Measurements from ENCODE around the gene AMH. TPM values are rescaled to one million over a fixed set of nuclear protein-coding genes. Genes with fewer than 3 reads are reported as not detected.

Gene AMH
- polyA plus RNA-seq, 1 experiment = 0.66 TPM

DNA sequence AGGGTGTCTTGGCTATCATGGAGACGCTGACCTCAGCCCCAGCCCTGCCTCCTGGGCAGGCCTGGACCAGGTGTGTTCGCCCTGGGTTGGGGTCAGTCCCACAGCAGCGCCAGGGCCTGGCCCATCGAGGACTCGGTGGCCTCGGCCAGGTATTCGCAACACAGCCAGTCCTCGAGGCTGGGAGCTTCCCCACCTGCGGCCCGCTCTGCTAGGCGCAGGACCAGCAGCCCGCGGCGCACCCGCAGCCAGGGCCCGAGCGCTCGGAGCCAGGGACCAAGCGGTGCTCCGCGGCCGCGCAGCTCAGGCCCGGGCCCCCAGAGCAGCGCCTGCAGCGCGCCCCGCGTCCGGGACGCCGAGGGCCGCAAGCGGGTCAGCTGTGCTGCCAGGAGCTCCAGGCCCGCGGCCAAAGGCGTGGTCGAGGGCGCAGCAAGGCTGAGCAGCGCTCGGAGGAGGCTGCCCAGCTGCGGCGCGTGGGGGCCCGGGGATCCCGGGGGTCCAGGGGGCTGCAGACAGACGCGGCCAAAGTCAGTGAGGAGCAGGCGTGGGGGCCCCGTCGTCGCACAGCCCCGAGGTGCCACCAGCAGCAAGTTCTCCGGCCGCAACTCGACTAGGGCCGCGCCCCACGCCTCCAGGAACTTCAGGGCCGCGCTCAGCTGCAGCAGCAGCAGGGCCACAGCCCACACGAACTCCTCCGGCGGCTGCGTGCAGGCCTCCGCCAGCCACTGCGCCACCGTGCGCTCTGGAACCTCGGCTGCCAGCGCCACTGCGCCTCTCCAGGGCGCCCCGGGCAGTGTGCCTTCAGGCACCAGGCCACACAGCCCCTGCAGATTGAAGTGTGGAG, 26.7 kb downstream of the AMH start:
- ChIA-PET CTCF (interaction anchor here (0.5 to 5.9 kb wide), 11 partner anchors 12 to 361 kb away, joined by 3 to 34 read pairs (median 5); partner anchors contain the start of gene PLEKHJ1), POLR2A (no interaction called here)
- Histone ChIP-seq H3K36me3 (ENCODE audit: control insufficient read depth, insufficient read depth, low read length) (peaks cover 22% of the 10 kb centered on the region), H3K4me3 (ENCODE audit: low read depth, low read length) (no peak overlapping the region), H3K27me3 (ENCODE audit: control insufficient read depth, insufficient read depth, low read length) (no peaks in the 10 kb centered on the region)
- no peak for DNase-seq (ENCODE audit: low read depth)
- TF ChIP-seq, protein P1, sequence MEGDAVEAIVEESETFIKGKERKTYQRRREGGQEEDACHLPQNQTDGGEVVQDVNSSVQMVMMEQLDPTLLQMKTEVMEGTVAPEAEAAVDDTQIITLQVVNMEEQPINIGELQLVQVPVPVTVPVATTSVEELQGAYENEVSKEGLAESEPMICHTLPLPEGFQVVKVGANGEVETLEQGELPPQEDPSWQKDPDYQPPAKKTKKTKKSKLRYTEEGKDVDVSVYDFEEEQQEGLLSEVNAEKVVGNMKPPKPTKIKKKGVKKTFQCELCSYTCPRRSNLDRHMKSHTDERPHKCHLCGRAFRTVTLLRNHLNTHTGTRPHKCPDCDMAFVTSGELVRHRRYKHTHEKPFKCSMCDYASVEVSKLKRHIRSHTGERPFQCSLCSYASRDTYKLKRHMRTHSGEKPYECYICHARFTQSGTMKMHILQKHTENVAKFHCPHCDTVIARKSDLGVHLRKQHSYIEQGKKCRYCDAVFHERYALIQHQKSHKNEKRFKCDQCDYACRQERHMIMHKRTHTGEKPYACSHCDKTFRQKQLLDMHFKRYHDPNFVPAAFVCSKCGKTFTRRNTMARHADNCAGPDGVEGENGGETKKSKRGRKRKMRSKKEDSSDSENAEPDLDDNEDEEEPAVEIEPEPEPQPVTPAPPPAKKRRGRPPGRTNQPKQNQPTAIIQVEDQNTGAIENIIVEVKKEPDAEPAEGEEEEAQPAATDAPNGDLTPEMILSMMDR (IDR thresholded peaks at IDR 0.05; ENCODE audit: insufficient read depth, low read depth, low read length) = no peak

- TF ChIP-seq, protein P1 (IDR thresholded peaks at IDR 0.05; ENCODE audit: insufficient read depth, low read depth, low read length) = no peak
- DNase-seq (ENCODE audit: low read depth) = no peak
- CTCF ChIA-PET = interaction anchor here (1.3 to 5.9 kb wide), 4 partner anchors 11 to 115 kb away, joined by 3 to 34 read pairs (median 14); no protein-coding TSS in a partner anchor
- H3K27me3 ChIP-seq (ENCODE audit: control insufficient read depth, insufficient read depth, low read length) = no peaks in the 10 kb centered on the region
- POLR2A ChIA-PET = interaction anchor here (0.8 kb wide), 1 partner anchor 18 kb away, joined by 3 read pairs; no protein-coding TSS in a partner anchor
- H3K4me3 ChIP-seq (ENCODE audit: low read depth, low read length) = no peak overlapping the region
- peaks cover 20% of the 10 kb centered on the region for H3K36me3 ChIP-seq (ENCODE audit: control insufficient read depth, insufficient read depth, low read length)
Measured at GRCh38 chr19:2276429-2276986, 27.4 kb downstream of the AMH start.

GRCh38 chr19:2277138-2277537, 28.0 kb downstream of the AMH start:
- Histone ChIP-seq H3K4me3 (ENCODE audit: low read depth, low read length) (no peak overlapping the region), H3K27me3 (ENCODE audit: control insufficient read depth, insufficient read depth, low read length) (no peaks in the 10 kb centered on the region), H3K36me3 (ENCODE audit: control insufficient read depth, insufficient read depth, low read length) (peaks cover 17% of the 10 kb centered on the region)
- TF ChIP-seq, protein P1 (IDR thresholded peaks at IDR 0.05; ENCODE audit: insufficient read depth, low read depth, low read length) = no peak
- POLR2A ChIA-PET = interaction anchor here (0.8 to 0.9 kb wide), 2 partner anchors 9 to 17 kb away, joined by 3 to 4 read pairs; no protein-coding TSS in a partner anchor
- DNase-seq (ENCODE audit: low read depth) = no peak
- CTCF ChIA-PET = interaction anchor here (1.3 to 5.9 kb wide), 3 partner anchors 10 to 114 kb away, joined by 3 to 34 read pairs (median 14); no protein-coding TSS in a partner anchor

GRCh38 chr19:2278459-2279158, 29.5 kb downstream of the AMH start:
- Histone ChIP-seq H3K36me3 (ENCODE audit: control insufficient read depth, insufficient read depth, low read length) (peaks cover 10% of the 10 kb centered on the region), H3K27me3 (ENCODE audit: control insufficient read depth, insufficient read depth, low read length) (no peaks in the 10 kb centered on the region), H3K4me3 (ENCODE audit: low read depth, low read length) (no peak overlapping the region)
- TF ChIP-seq, protein P1 (IDR thresholded peaks at IDR 0.05; ENCODE audit: insufficient read depth, low read depth, low read length) = no peak
- CTCF ChIA-PET = no interaction called here
- no peak for DNase-seq (ENCODE audit: low read depth)
- POLR2A ChIA-PET = no interaction called here

Data from BJ (cell line).